Measurements from ENCODE around the gene TRIM40.

TRIM40 gene

DNA sequence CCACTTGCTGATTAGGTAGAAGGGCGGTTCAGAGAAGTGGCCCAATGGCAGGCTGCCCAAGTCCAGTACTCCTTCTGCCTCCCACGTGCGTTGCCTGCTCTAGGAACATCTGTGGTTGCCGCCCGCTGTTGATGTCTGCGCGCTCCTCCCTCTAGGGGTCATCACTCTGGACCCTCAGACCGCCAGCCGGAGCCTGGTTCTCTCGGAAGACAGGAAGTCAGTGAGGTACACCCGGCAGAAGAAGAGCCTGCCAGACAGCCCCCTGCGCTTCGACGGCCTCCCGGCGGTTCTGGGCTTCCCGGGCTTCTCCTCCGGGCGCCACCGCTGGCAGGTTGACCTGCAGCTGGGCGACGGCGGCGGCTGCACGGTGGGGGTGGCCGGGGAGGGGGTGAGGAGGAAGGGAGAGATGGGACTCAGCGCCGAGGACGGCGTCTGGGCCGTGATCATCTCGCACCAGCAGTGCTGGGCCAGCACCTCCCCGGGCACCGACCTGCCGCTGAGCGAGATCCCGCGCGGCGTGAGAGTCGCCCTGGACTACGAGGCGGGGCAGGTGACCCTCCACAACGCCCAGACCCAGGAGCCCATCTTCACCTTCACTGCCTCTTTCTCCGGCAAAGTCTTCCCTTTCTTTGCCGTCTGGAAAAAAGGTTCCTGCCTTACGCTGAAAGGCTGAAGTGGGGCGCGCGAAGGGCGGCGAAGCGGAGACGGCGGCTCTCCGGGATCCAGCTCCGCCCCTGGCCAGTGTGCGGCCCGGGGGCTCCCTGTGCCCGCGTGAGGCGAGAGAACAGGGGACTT, 35.9 kb downstream of the TRIM40 start:
- TF ChIP-seq EGR1 (IDR thresholded peaks at IDR 0.05) (no peak), RAD21 (IDR thresholded peaks at IDR 0.05; ENCODE audit: low read depth) (no peak), FOXM1 (IDR thresholded peaks at IDR 0.05; ENCODE audit: borderline replicate concordance, low read depth) (no peak), ZBTB7A (IDR thresholded peaks at IDR 0.05; ENCODE audit: low read depth) (no peak), EP300 (IDR thresholded peaks at IDR 0.05; ENCODE audit: borderline replicate concordance) (no peak), TCF12 (IDR thresholded peaks at IDR 0.05; ENCODE audit: low read depth) (no peak), TEAD4 (IDR thresholded peaks at IDR 0.05) (no peak)

- TF ChIP-seq FOXM1 (IDR thresholded peaks at IDR 0.05; ENCODE audit: borderline replicate concordance, low read depth), result no peak
- no peak for TF ChIP-seq RAD21 (IDR thresholded peaks at IDR 0.05; ENCODE audit: low read depth)
- no peak for TF ChIP-seq EP300 (IDR thresholded peaks at IDR 0.05; ENCODE audit: borderline replicate concordance)
Observed at GRCh38 chr6:30172681-30173080, 36.7 kb downstream of the TRIM40 start.

DNA sequence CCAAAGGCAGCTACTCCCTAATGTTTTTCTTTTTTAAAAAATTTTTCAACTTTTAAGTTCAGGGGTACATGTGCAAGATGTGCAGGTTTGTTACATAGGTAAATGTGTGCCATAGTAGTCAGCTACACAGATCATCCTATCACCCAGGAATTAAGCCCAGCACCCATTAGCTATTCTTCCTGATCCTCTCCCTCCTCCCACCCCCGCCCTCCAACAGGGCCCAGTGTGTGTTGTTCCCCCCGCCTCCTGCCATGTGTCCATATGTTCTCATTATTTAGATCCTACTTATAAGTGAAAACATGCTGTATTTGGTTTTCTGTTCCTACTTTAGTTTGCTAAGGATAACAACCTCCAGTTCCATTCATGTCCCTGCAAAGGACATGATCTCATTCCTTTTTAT, 39.8 kb downstream of the TRIM40 start:
- no peak for TF ChIP-seq CREB1 (IDR thresholded peaks at IDR 0.05; ENCODE audit: low read depth)
- no peak for TF ChIP-seq TEAD4 (IDR thresholded peaks at IDR 0.05)

DNA sequence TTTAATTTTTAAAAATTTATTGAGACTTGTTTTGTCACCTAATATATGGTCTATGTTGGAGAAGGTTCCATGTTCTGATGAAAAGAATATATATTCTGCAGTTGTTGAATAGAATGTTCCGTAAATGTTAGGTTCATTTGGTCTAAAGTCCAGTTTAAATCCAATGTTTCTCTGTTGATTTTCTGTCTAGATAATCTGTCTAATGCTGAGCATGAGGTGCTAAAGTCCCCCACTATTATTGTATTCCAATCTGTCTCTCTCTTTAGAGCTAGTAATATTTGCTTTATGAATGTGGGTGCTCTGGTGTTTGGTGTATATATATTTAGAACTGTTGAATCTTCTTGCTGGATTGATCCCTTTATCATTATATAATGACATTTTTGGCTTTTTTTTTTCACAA, 42.9 kb downstream of the TRIM40 start:
- TF ChIP-seq CREB1 (IDR thresholded peaks at IDR 0.05; ENCODE audit: low read depth) (no peak), TEAD4 (IDR thresholded peaks at IDR 0.05) (no peak), EP300 (IDR thresholded peaks at IDR 0.05; ENCODE audit: borderline replicate concordance) (no peak), USF1 (IDR thresholded peaks at IDR 0.05) (no peak), YY1 (IDR thresholded peaks at IDR 0.05; ENCODE audit: low read depth) (no peak), CEBPB (IDR thresholded peaks at IDR 0.05) (no peak), EGR1 (IDR thresholded peaks at IDR 0.05) (no peak), TCF12 (IDR thresholded peaks at IDR 0.05; ENCODE audit: low read depth) (no peak), REST (IDR thresholded peaks at IDR 0.05; ENCODE audit: low read depth) (no peak), FOXM1 (IDR thresholded peaks at IDR 0.05; ENCODE audit: borderline replicate concordance, low read depth) (no peak), ZBTB7A (IDR thresholded peaks at IDR 0.05; ENCODE audit: low read depth) (no peak), NFIC (IDR thresholded peaks at IDR 0.05) (no peak)
- TF ChIP-seq, protein P1, sequence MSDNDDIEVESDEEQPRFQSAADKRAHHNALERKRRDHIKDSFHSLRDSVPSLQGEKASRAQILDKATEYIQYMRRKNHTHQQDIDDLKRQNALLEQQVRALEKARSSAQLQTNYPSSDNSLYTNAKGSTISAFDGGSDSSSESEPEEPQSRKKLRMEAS (IDR thresholded peaks at IDR 0.05), result no peak

GRCh38 chr6:30180145-30180544, 44.2 kb downstream of the TRIM40 start:
- TF ChIP-seq TEAD4 (IDR thresholded peaks at IDR 0.05) (no peak), FOXM1 (IDR thresholded peaks at IDR 0.05; ENCODE audit: borderline replicate concordance, low read depth) (no peak), EGR1 (IDR thresholded peaks at IDR 0.05) (no peak), TAF1 (IDR thresholded peaks at IDR 0.05; ENCODE audit: low read depth) (no peak), EP300 (IDR thresholded peaks at IDR 0.05; ENCODE audit: borderline replicate concordance) (no peak), CREB1 (IDR thresholded peaks at IDR 0.05; ENCODE audit: low read depth) (no peak), TCF12 (IDR thresholded peaks at IDR 0.05; ENCODE audit: low read depth) (no peak), ZBTB7A (IDR thresholded peaks at IDR 0.05; ENCODE audit: low read depth) (no peak), NFIC (IDR thresholded peaks at IDR 0.05) (no peak), RAD21 (IDR thresholded peaks at IDR 0.05; ENCODE audit: low read depth) (no peak), YY1 (IDR thresholded peaks at IDR 0.05; ENCODE audit: low read depth) (no peak), USF1 (IDR thresholded peaks at IDR 0.05) (no peak), CEBPB (IDR thresholded peaks at IDR 0.05) (no peak), REST (IDR thresholded peaks at IDR 0.05; ENCODE audit: low read depth) (no peak)
- TF ChIP-seq, protein P1 (IDR thresholded peaks at IDR 0.05), result no peak

GRCh38 chr6:30184417-30185031, 48.6 kb downstream of the TRIM40 start:
- TF ChIP-seq CEBPB (IDR thresholded peaks at IDR 0.05), result no peak
- no peak for TF ChIP-seq TEAD4 (IDR thresholded peaks at IDR 0.05)
- TF ChIP-seq, protein P1 (IDR thresholded peaks at IDR 0.05), result no peak
- TF ChIP-seq ZBTB7A (IDR thresholded peaks at IDR 0.05; ENCODE audit: low read depth), result no peak
- TF ChIP-seq YY1 (IDR thresholded peaks at IDR 0.05; ENCODE audit: low read depth), result no peak
- no peak for TF ChIP-seq CREB1 (IDR thresholded peaks at IDR 0.05; ENCODE audit: low read depth)
- no peak for TF ChIP-seq RAD21 (IDR thresholded peaks at IDR 0.05; ENCODE audit: low read depth)
- no peak for TF ChIP-seq TAF1 (IDR thresholded peaks at IDR 0.05; ENCODE audit: low read depth)
- no peak for TF ChIP-seq EP300 (IDR thresholded peaks at IDR 0.05; ENCODE audit: borderline replicate concordance)
